ENCODE measurements around the gene ENO1. TPM values are rescaled to one million over a fixed set of nuclear protein-coding genes. Genes with fewer than 3 reads are reported as not detected.
"Not testable (repeated sequence)": the region's sequence is repeated elsewhere in the genome, so short reads cannot be mapped to it uniquely, and the experiment has no call there.

The ENO1 gene
- total RNA-seq, 1 experiment from 2014 or later, result 3,733 TPM

- no peak for DNase-seq (ENCODE audit: low read depth)
Measured at GRCh38 chr1:8845104-8846097, 33.1 kb downstream of the ENO1 start.

- no peak for DNase-seq (ENCODE audit: low read depth)
Measured at GRCh38 chr1:8844501-8845006, 33.9 kb downstream of the ENO1 start.

- DNase-seq (ENCODE audit: low read depth), result no peak
Measured at GRCh38 chr1:8841395-8841794, 37.1 kb downstream of the ENO1 start.

- no peak for DNase-seq (ENCODE audit: low read depth)
Measured at GRCh38 chr1:8839990-8840389, 38.5 kb downstream of the ENO1 start.

- no peak for DNase-seq (ENCODE audit: low read depth)
Measured at GRCh38 chr1:8835941-8836643, 42.4 kb downstream of the ENO1 start.

GRCh38 chr1:8831340-8831739 is 47.1 kb downstream of the ENO1 start:
- DNase-seq (ENCODE audit: low read depth), result no peak

- not testable (repeated sequence) for DNase-seq (ENCODE audit: low read depth)
Measured at GRCh38 chr1:8830732-8831131, 47.8 kb downstream of the ENO1 start.

GRCh38 chr1:8825985-8826481 is 52.5 kb downstream of the ENO1 start:
- peak; percentile 85 for DNase-seq (ENCODE audit: low read depth)

GRCh38 chr1:8823295-8823664 is 55.2 kb downstream of the ENO1 start:
- DNase-seq (ENCODE audit: low read depth), result no peak

- peak; percentile 82 for DNase-seq (ENCODE audit: low read depth)
Measured at GRCh38 chr1:8822373-8823294, 55.9 kb downstream of the ENO1 start.

GRCh38 chr1:8821084-8821483 is 57.4 kb downstream of the ENO1 start:
- peak; percentile 35 for DNase-seq (ENCODE audit: low read depth)

- not testable (repeated sequence) for DNase-seq (ENCODE audit: low read depth)
Measured at GRCh38 chr1:8818789-8819188, 59.7 kb downstream of the ENO1 start.

GRCh38 chr1:8818325-8818775 is 60.1 kb downstream of the ENO1 start:
- peak; percentile 85 for DNase-seq (ENCODE audit: low read depth)

- DNase-seq (ENCODE audit: low read depth), result peak; percentile 98
Measured at GRCh38 chr1:8817412-8818324, 60.8 kb downstream of the ENO1 start, which contains the start of gene RERE. TSS of gene RERE (minus strand) at chr1:8817640.

- DNase-seq (ENCODE audit: low read depth), result peak; percentile 33
Measured at GRCh38 chr1:8816831-8817411, 61.6 kb downstream of the ENO1 start.

GRCh38 chr1:8816264-8816663 is 62.2 kb downstream of the ENO1 start:
- peak; percentile 34 for DNase-seq (ENCODE audit: low read depth)

GRCh38 chr1:8815582-8816151 is 62.8 kb downstream of the ENO1 start:
- no peak for DNase-seq (ENCODE audit: low read depth)

- no peak for DNase-seq (ENCODE audit: low read depth)
Measured at GRCh38 chr1:8814865-8815264, 63.6 kb downstream of the ENO1 start.

- DNase-seq (ENCODE audit: low read depth), result no peak
Measured at GRCh38 chr1:8813991-8814390, 64.5 kb downstream of the ENO1 start.

All from Daoy (cell line).